ENCODE results near the gene AP3S2. TPM values are rescaled to one million over a fixed set of nuclear protein-coding genes. Genes with fewer than 3 reads are reported as not detected.

The AP3S2 gene
- total and polyA plus RNA-seq, 2 of the 4 experiments (the other 2 are of a cell fraction), result 12.6 to 34.1 TPM

DNA sequence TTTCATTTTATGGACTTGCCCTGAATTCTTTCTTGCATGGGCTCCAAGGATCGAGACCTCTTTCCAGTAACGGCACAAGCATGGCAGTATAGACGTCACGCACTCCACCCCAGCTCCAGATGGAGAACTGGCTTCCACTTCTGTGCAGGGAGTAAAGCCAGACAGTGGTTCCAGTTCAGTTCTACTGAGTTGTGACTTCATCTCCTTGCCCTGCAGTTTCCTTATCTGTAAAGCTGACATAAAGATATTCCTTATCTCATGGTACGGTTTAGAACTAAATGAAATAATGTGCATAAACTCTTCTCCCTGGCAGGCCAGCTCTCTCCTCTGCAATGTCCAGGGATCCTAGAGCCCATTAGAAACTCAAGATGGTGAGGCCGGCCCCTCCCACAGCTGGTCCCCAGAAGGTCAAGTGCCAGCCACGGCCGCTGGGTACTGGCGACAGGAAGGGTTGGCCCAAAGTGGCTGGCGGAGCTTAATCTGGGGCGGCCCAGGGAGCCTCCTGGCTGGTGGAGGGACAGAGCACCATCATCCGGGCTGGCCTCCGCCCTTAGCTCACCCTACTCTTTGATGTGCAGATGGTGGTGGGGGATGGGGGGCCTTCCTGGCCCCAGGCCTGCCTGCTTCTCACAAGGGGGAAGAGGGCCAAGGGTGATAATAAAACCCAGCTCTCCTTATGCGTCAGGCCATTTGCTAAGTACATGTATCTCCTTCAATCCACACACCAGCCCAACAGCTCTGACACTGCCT is 110.5 kb downstream of the AP3S2 start:
- no peak overlapping the region for H3K9ac ChIP-seq (ENCODE audit: low read depth, low read length)
- no TSS peak for BruUV-seq (replicated peaks)

More for the DNA sequence above, 110.5 kb downstream of the AP3S2 start:
- dilution Hi-C loops (cut with HindIII; ENCODE audit: low sequenced_read_pairs, unreplicated experiment), result no loop called here
- no peak overlapping the region for H3K4me3 ChIP-seq (ENCODE audit: insufficient read depth, low read depth, low read length)
- CTCF ChIA-PET, result no interaction called here
- H4K91ac ChIP-seq (ENCODE audit: insufficient read depth, low read depth, low read length), result no peak overlapping the region
- POLR2A ChIA-PET (ENCODE audit: unreplicated experiment), result no interaction called here
- H3K4me1 ChIP-seq (ENCODE audit: control insufficient read depth, insufficient read depth, low read length), result peaks cover 10% of the 10 kb centered on the region
- H2BK120ac ChIP-seq (ENCODE audit: low read depth, low read length), result no peak overlapping the region
- no peak overlapping the region for H3K18ac ChIP-seq (ENCODE audit: low read depth, low read length)
- H2BK5ac ChIP-seq (ENCODE audit: low read depth, low read length, poor library complexity, severe bottlenecking), result no peak overlapping the region
- no peak overlapping the region; the same call in 1 of the 2 replicates for H3K4ac ChIP-seq (ENCODE audit: low read depth, low read length)
- H3K9me3 ChIP-seq (ENCODE audit: control insufficient read depth, insufficient read depth, low read length), result no peaks in the 10 kb centered on the region
- no peak overlapping the region for H3K23ac ChIP-seq (ENCODE audit: low read depth, low read length)
- no peak overlapping the region for H2BK20ac ChIP-seq (ENCODE audit: low read depth, low read length)
- DNase-seq, result peak; percentile 29
- in situ Hi-C loops (cut with MboI; ENCODE audit: low sequenced_read_pairs), result no loop called here
- H4K20me1 ChIP-seq (ENCODE audit: insufficient read depth, low read length), result no peaks in the 10 kb centered on the region
- no peak for ATAC-seq (ENCODE audit: low read depth)
- no peak overlapping the region for H4K5ac ChIP-seq (ENCODE audit: low read depth, low read length)
- no peak overlapping the region for H2AK5ac ChIP-seq (ENCODE audit: low read depth, low read length)
- no peak overlapping the region for H3K27ac ChIP-seq (ENCODE audit: insufficient read depth, low read length)
- 74% methylated on average over 6 of the region's 14 CpGs; no CpG with 5 or more reads in 1 of the 2 experiments for WGBS, 2 experiments (ENCODE audit: extremely low coverage in 2 of 2, insufficient read length in 1 of 2)
- H3K79me1 ChIP-seq (ENCODE audit: low read depth in 1 of 2, low read length in 2 of 2), result no peaks in the 10 kb centered on the region
- no peak overlapping the region for H2AFZ ChIP-seq (replicated peaks; ENCODE audit: low read length, poor library complexity)
- intact Hi-C loops (cut with micrococcal nuclease), result no loop called here
- H4K8ac ChIP-seq (ENCODE audit: low read depth in 2 of 2, low read length in 2 of 2), result no peak overlapping the region
- H3K9me1 ChIP-seq (ENCODE audit: insufficient read depth, low read length), result no peaks in the 10 kb centered on the region; the same call in 1 of the 2 replicates
- no peak overlapping the region for H3K4me2 ChIP-seq (ENCODE audit: low read depth, low read length)
- TF ChIP-seq MXI1 (IDR thresholded peaks at IDR 0.05; ENCODE audit: borderline replicate concordance, low read depth, low read length) (no peak), RCOR1 (IDR thresholded peaks at IDR 0.05; ENCODE audit: insufficient replicate concordance, low read length) (no peak), RFX5 (IDR thresholded peaks at IDR 0.05; ENCODE audit: low read depth, low read length) (no peak), NFE2L2 (IDR thresholded peaks at IDR 0.05; ENCODE audit: low read depth, low read length) (no peak), FOS (IDR thresholded peaks at IDR 0.05; ENCODE audit: low read depth, low read length) (no peak), SMC3 (IDR thresholded peaks at IDR 0.05; ENCODE audit: low read depth, low read length) (no peak), POLR2A (IDR thresholded peaks at IDR 0.05; ENCODE audit: low read depth, low read length) (no peak), CEBPB (IDR thresholded peaks at IDR 0.05; ENCODE audit: low read depth, low read length) (no peak), BHLHE40 (IDR thresholded peaks at IDR 0.05; ENCODE audit: low read depth, low read length) (no peak), CHD1 (IDR thresholded peaks at IDR 0.05; ENCODE audit: low read depth, low read length) (no peak), MAFK (IDR thresholded peaks at IDR 0.05; ENCODE audit: low read depth, low read length) (no peak)
- TF ChIP-seq, protein P1, sequence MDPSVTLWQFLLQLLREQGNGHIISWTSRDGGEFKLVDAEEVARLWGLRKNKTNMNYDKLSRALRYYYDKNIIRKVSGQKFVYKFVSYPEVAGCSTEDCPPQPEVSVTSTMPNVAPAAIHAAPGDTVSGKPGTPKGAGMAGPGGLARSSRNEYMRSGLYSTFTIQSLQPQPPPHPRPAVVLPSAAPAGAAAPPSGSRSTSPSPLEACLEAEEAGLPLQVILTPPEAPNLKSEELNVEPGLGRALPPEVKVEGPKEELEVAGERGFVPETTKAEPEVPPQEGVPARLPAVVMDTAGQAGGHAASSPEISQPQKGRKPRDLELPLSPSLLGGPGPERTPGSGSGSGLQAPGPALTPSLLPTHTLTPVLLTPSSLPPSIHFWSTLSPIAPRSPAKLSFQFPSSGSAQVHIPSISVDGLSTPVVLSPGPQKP (IDR thresholded peaks at IDR 0.05; ENCODE audit: borderline replicate concordance, low read depth, low read length), result no peak
- TF ChIP-seq, protein P2, sequence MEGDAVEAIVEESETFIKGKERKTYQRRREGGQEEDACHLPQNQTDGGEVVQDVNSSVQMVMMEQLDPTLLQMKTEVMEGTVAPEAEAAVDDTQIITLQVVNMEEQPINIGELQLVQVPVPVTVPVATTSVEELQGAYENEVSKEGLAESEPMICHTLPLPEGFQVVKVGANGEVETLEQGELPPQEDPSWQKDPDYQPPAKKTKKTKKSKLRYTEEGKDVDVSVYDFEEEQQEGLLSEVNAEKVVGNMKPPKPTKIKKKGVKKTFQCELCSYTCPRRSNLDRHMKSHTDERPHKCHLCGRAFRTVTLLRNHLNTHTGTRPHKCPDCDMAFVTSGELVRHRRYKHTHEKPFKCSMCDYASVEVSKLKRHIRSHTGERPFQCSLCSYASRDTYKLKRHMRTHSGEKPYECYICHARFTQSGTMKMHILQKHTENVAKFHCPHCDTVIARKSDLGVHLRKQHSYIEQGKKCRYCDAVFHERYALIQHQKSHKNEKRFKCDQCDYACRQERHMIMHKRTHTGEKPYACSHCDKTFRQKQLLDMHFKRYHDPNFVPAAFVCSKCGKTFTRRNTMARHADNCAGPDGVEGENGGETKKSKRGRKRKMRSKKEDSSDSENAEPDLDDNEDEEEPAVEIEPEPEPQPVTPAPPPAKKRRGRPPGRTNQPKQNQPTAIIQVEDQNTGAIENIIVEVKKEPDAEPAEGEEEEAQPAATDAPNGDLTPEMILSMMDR (conservative IDR thresholded peaks at IDR 0.05; ENCODE audit: low read depth, low read length), result no peak
- no peak overlapping the region for H2BK15ac ChIP-seq (ENCODE audit: low read depth, low read length)
- H2AK9ac ChIP-seq (replicated peaks; ENCODE audit: low read depth, low read length, poor library complexity), result no peak overlapping the region
- no peak overlapping the region for H3K14ac ChIP-seq (replicated peaks; ENCODE audit: low read depth, low read length)
- H3K27me3 ChIP-seq (ENCODE audit: control insufficient read depth, insufficient read depth, low read length), result no peaks in the 10 kb centered on the region
- H3K56ac ChIP-seq (ENCODE audit: extremely low read depth, insufficient read depth, low read length), result no peak overlapping the region
- H3K36me3 ChIP-seq (ENCODE audit: control insufficient read depth, insufficient read depth, low read length), result peaks cover 4% of the 10 kb centered on the region; the same call in 1 of the 2 replicates
